Lower lobe of right lung (tissue), 2 donors: ENCODE measurements around the gene FOXJ1. TPM values are rescaled to one million over a fixed set of nuclear protein-coding genes. Genes with fewer than 3 reads are reported as not detected.
A peak's percentile ranks its signal among the peaks of the same experiment; 100 is the strongest.

Experiments used
- ATAC-seq, 2 donors: fragments of 200-7000 bp; cut with Tn5 transposase; one replicate each; pipeline ENCODE4 v1.9.1; 2020 to 2022; ENCODE audit warnings: mild to moderate bottlenecking in 2 of 2, moderate library complexity in 2 of 2
- DNase-seq: peaks from one replicate; pipeline ENCODE4 v3.0.0-alpha.2; 2020
- H3K27ac ChIP-seq: fragments of 200-600 bp; one replicate; pipeline ENCODE4 v1.8.0; 2022
- H3K27me3 ChIP-seq: fragments of 200-600 bp; one replicate; pipeline ENCODE4 v1.8.0; 2022; ENCODE audit warnings: low read depth
- H3K36me3 ChIP-seq: fragments of 200-600 bp; one replicate; pipeline ENCODE4 v1.8.0; 2022; ENCODE audit warnings: mild to moderate bottlenecking
- H3K4me1 ChIP-seq: fragments of 200-600 bp; one replicate; pipeline ENCODE4 v1.8.0; 2022
- H3K4me3 ChIP-seq: fragments of 200-600 bp; one replicate; pipeline ENCODE4 v1.8.0; 2022; ENCODE audit warnings: mild to moderate bottlenecking
- H3K9me3 ChIP-seq: fragments of 200-600 bp; one replicate; pipeline ENCODE4 v1.8.0; 2022
- CTCF ChIP-seq: fragments of 200-600 bp; IDR thresholded peaks from one replicate; pipeline ENCODE4 v1.8.0; 2022; ENCODE audit warnings: antibody characterized with exemption, mild to moderate bottlenecking
- intact Hi-C: fragments of 100-400 bp; cut with DNase I; formaldehyde crosslinking; loops from one replicate; pipeline ENCODE4 v1.11.0; 2022
- total RNA-seq: library from RNA; stranded (reverse); fragmentation: NEBNext Ultra II Directional; extraction: Animal tissue kit (Norgen Biotek cat#: 25700); gene quantifications from one replicate; pipeline ENCODE4 v1.2.1, GENCODE V29; 2021
- donor health status: DM: no; HTN: yes; CAD: no; lungs with severe emphysema.

FOXJ1 gene
- total RNA-seq, 1 donor from 2014 or later = 21.5 TPM

DNA sequence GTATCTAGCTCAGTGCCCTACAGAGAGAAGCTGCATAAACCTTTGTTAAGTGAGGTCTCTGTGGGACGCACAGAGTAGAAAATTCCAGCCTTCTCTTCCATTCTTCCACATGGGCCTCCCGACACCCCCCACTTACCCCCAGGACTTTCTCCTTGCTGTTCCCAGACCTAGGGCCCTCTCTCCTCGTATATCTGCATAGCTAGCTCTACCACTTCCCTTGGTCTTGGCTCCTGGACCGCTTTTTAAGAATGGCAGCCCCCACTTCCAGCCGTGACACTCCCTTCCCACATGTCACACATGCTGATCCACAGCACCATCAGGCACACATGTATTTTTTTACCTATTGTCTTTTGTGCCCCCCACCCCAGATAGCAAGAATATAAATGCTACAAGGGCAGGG, 16.7 kb upstream of the FOXJ1 start:
- no peaks in the 10 kb centered on the region for H3K36me3 ChIP-seq
- no peaks in the 10 kb centered on the region for H3K4me1 ChIP-seq
- intact Hi-C loops = no loop called here
- no peaks in the 10 kb centered on the region for H3K9me3 ChIP-seq
- no peak overlapping the region for H3K27ac ChIP-seq
- no peak overlapping the region for H3K4me3 ChIP-seq
- TF ChIP-seq CTCF = no peak
- no peaks in the 10 kb centered on the region for H3K27me3 ChIP-seq
- ATAC-seq (no peak), DNase-seq (no peak)

DNA sequence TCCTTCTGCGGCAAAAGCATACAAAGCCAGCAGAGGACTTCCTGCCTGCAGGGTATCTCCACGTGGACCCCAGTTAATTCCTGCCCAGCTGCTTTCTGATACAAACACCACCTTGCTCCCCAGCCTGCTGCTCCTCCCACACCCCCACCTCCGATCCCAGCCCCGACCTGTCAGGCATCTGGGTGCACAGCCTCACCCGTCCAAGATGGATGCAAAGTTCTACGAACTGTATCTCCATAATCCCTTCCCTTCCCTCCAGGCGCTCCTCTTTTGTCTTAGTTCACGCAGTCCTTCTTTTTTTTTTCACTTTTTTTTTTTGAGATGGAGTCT, 15.6 kb upstream of the FOXJ1 start:
- DNase-seq = no peak

DNA sequence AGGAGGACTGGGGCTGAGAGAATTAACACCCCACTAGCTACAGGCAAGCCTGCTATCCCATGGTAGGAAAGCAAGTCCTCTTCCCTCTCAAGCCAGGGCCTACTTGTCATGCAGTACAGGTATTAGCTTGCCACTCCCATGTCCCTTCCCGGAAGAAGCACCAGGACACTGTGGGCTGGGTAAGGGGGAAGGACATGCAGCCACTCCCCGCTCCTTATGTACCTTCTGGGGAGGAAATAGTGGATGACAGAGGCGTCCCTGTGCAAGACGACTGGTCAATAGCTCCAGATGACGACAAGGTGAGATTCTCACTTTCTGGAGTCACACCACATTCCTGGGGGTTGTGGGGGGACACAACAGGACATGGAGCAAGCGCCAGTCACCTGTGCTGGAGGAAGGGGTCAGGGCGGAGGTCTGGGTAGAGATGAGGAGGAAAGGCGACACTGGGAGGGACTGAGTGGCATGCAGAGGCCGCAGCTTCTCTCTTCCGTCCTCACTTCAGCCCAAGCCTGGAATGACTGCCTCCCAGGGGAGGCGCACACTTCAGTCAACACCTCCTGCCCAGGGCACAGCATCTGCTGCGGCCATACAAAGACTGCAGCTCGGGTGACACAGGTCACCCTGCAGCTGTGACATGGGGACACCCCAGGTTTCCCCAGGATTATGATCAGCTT, 15.1 kb upstream of the FOXJ1 start:
- ATAC-seq (peak in 1 of 2 donors; percentile 23), DNase-seq (no peak)
- Histone ChIP-seq H3K9me3 (no peaks in the 10 kb centered on the region), H3K4me3 (no peak overlapping the region), H3K27ac (no peak overlapping the region), H3K4me1 (no peaks in the 10 kb centered on the region), H3K27me3 (no peaks in the 10 kb centered on the region), H3K36me3 (no peaks in the 10 kb centered on the region)
- intact Hi-C loops = no loop called here
- TF ChIP-seq CTCF = no peak

More for the DNA sequence above, 15.6 kb upstream of the FOXJ1 start:
- Histone ChIP-seq H3K4me3 (no peak overlapping the region), H3K27ac (no peak overlapping the region), H3K9me3 (no peaks in the 10 kb centered on the region), H3K4me1 (no peaks in the 10 kb centered on the region), H3K36me3 (no peaks in the 10 kb centered on the region), H3K27me3 (no peaks in the 10 kb centered on the region)
- ATAC-seq = no peak
- intact Hi-C loops = no loop called here
- no peak for TF ChIP-seq CTCF

DNA sequence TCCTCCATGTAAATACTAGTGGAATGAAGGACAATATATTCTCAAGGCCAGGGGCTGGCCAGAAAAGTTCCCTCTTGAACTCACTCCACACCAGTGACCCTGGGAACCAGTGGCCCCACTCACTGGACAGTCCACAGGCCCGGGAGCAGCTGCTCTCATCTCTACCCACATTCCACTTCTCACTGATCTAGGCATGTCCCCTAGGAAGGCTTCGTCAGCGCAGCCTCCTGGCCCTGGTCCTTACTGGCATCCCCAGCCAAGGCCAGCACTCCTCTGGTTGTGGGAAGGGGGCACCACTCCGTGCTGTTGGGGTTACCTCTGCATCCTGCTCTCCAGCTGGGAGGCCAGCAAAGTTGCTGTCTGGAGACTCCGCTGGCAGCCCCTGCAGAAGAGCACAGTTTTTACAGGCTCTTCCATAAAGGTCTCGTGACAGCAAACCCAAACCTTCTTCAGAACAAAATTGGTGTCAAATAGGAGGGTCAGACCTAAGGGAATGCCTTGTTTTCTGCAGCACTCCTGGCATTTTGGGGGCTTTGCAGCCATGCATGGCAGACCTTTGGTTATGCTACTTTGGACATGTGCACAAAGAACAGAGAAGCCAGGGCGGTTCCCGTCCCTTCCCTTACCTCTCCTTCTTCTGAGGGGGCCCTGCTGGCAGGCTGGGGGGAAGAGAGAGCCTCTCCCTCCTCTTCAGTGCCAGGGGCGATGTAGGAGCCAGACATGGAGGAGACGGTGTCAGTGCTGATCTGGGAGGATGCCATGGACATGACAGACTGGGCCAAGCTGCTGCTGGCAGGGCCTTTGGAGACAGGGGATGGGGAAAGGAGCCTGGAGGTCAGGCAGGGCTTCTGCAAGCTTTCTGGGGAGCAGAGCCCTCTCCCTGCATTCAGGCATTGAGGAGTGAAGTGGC, 14.1 kb upstream of the FOXJ1 start:
- Histone ChIP-seq H3K27ac (no peak overlapping the region), H3K36me3 (no peaks in the 10 kb centered on the region), H3K27me3 (no peaks in the 10 kb centered on the region), H3K4me1 (no peaks in the 10 kb centered on the region), H3K9me3 (no peaks in the 10 kb centered on the region), H3K4me3 (no peak overlapping the region)
- ATAC-seq = no peak
- no peak for DNase-seq
- intact Hi-C loops = no loop called here
- no peak for TF ChIP-seq CTCF

GRCh38 chr17:76154292-76154691, 13.2 kb upstream of the FOXJ1 start:
- no peak for DNase-seq
- intact Hi-C loops = no loop called here
- H3K27ac ChIP-seq = no peak overlapping the region
- H3K27me3 ChIP-seq = no peaks in the 10 kb centered on the region
- no peaks in the 10 kb centered on the region for H3K4me1 ChIP-seq
- no peaks in the 10 kb centered on the region for H3K36me3 ChIP-seq
- no peaks in the 10 kb centered on the region for H3K9me3 ChIP-seq
- no peak for TF ChIP-seq CTCF
- no peak overlapping the region for H3K4me3 ChIP-seq
- no peak for ATAC-seq
